ENCODE measurements around the gene FMR1NB. TPM values are rescaled to one million over a fixed set of nuclear protein-coding genes. Genes with fewer than 3 reads are reported as not detected.

FMR1NB gene
- total and polyA plus RNA-seq, 8 donors, result not detected

- H3K27ac ChIP-seq, result no peak overlapping the region
- no peaks in the 10 kb centered on the region for H3K27me3 ChIP-seq
- no peak overlapping the region for H3K4me3 ChIP-seq
- no peaks in the 10 kb centered on the region for H3K9me3 ChIP-seq
- WGBS, 5 donors, result 38 to 100% (median 83%) methylated on average over 1 of the region's 1 CpG
- H3K36me3 ChIP-seq, result no peaks in the 10 kb centered on the region
- TF ChIP-seq EP300 (IDR thresholded peaks at IDR 0.05) (no peak), POLR2AphosphoS5 (IDR thresholded peaks at IDR 0.05) (no peak), POLR2A (IDR thresholded peaks at IDR 0.05) (no peak), CTCF (IDR thresholded peaks at IDR 0.05) (no peak)
- intact Hi-C loops (cut with DNase I; ENCODE audit: low total_unique reads), result no loop called here
- H3K4me1 ChIP-seq, result no peaks in the 10 kb centered on the region
- no peak for DNase-seq
These were observed 22.8 kb upstream of the FMR1NB start for GRCh38 chrX:147958291-147958690.

- H3K9me3 ChIP-seq, result no peaks in the 10 kb centered on the region
- H3K36me3 ChIP-seq, result no peaks in the 10 kb centered on the region
- DNase-seq, result no peak
- no peaks in the 10 kb centered on the region for H3K27me3 ChIP-seq
- intact Hi-C loops (cut with DNase I; ENCODE audit: low total_unique reads), result no loop called here
- no peak overlapping the region for H3K27ac ChIP-seq
- H3K4me3 ChIP-seq, result no peak overlapping the region
- WGBS, 5 donors, result 74 to 97% (median 83%) methylated on average over 2 of the region's 2 CpGs
- H3K4me1 ChIP-seq, result no peaks in the 10 kb centered on the region
- TF ChIP-seq EP300 (IDR thresholded peaks at IDR 0.05) (no peak), POLR2A (IDR thresholded peaks at IDR 0.05) (no peak), POLR2AphosphoS5 (IDR thresholded peaks at IDR 0.05) (no peak), CTCF (IDR thresholded peaks at IDR 0.05) (no peak)
These were observed 20.4 kb upstream of the FMR1NB start for GRCh38 chrX:147960722-147961121.

- TF ChIP-seq EP300 (IDR thresholded peaks at IDR 0.05) (no peak), POLR2A (IDR thresholded peaks at IDR 0.05) (no peak), CTCF (IDR thresholded peaks at IDR 0.05) (no peak), POLR2AphosphoS5 (IDR thresholded peaks at IDR 0.05) (no peak)
- Histone ChIP-seq H3K4me3 (no peak overlapping the region), H3K36me3 (no peaks in the 10 kb centered on the region), H3K27me3 (no peaks in the 10 kb centered on the region), H3K9me3 (no peaks in the 10 kb centered on the region), H3K4me1 (no peaks in the 10 kb centered on the region), H3K27ac (no peak overlapping the region)
- intact Hi-C loops (cut with DNase I; ENCODE audit: low total_unique reads), result no loop called here
- WGBS, 5 donors, result 74 to 100% (median 80%) methylated on average over 1 of the region's 1 CpG
- no peak for DNase-seq
These were observed 18.7 kb upstream of the FMR1NB start for GRCh38 chrX:147962476-147962875.

- intact Hi-C loops (cut with DNase I; ENCODE audit: low total_unique reads), result no loop called here
- H3K36me3 ChIP-seq, result no peaks in the 10 kb centered on the region
- peaks cover 0 to 14% (median 5%) of the 10 kb centered on the region in 4 donors for H3K9me3 ChIP-seq
- H3K4me3 ChIP-seq, result no peak overlapping the region
- no peaks in the 10 kb centered on the region for H3K27me3 ChIP-seq
- 62 to 76% (median 63%) methylated on average over 6 of the region's 6 CpGs for WGBS, 5 donors
- TF ChIP-seq EP300 (IDR thresholded peaks at IDR 0.05) (no peak), CTCF (IDR thresholded peaks at IDR 0.05) (no peak), POLR2AphosphoS5 (IDR thresholded peaks at IDR 0.05) (no peak), POLR2A (IDR thresholded peaks at IDR 0.05) (no peak)
- DNase-seq, result no peak
- no peak overlapping the region for H3K27ac ChIP-seq
- no peaks in the 10 kb centered on the region for H3K4me1 ChIP-seq
These were observed 2.2 kb upstream of the FMR1NB start for GRCh38 chrX:147978931-147979330.

All from stomach (tissue), 9 donors.